NCI-H1436 (cell line): Measurements from ENCODE around the gene SKP2.
"Not testable (repeated sequence)": the region's sequence is repeated elsewhere in the genome, so short reads cannot be mapped to it uniquely, and the experiment has no call there.

Experiments used
- DNase-seq: peaks from one replicate; lab custom pipeline; 2025; lab: John Stamatoyannopoulos, UW

SKP2 gene

GRCh38 chr5:36151434-36152323 lies at the start of gene SKP2, which contains the start of gene LMBRD2:
TSS of gene SKP2 (plus strand) at chr5:36152111. CDS start at chr5:36152263, 152 bp downstream.
TSS of gene LMBRD2 (minus strand) at chr5:36151887. CDS start at chr5:36143349, 8,538 bp downstream.
- peak; percentile 97 for DNase-seq

- DNase-seq, result no peak
These were observed 46.1 kb upstream of the SKP2 start for GRCh38 chr5:36105819-36106218.

GRCh38 chr5:36108758-36109460 lies 43.0 kb upstream of the SKP2 start:
- no peak for DNase-seq

GRCh38 chr5:36111238-36111637 lies 40.7 kb upstream of the SKP2 start:
- no peak for DNase-seq

GRCh38 chr5:36125868-36126267 lies 26.0 kb upstream of the SKP2 start:
- DNase-seq, result no peak

GRCh38 chr5:36128795-36129194 lies 23.1 kb upstream of the SKP2 start:
- DNase-seq, result no peak

GRCh38 chr5:36129666-36130065 lies 22.2 kb upstream of the SKP2 start:
- DNase-seq, result not testable (repeated sequence)

GRCh38 chr5:36133009-36133408 lies 18.9 kb upstream of the SKP2 start:
- not testable (repeated sequence) for DNase-seq

GRCh38 chr5:36135988-36136387 lies 15.9 kb upstream of the SKP2 start:
- DNase-seq, result no peak

GRCh38 chr5:36136581-36136980 lies 15.3 kb upstream of the SKP2 start:
- no peak for DNase-seq

GRCh38 chr5:36138900-36139683 lies 12.8 kb upstream of the SKP2 start:
- no peak for DNase-seq

GRCh38 chr5:36145311-36145710 lies 6.6 kb upstream of the SKP2 start:
- no peak for DNase-seq

GRCh38 chr5:36146390-36146789 lies 5.5 kb upstream of the SKP2 start:
- no peak for DNase-seq

- no peak for DNase-seq
These were observed 4.2 kb upstream of the SKP2 start for GRCh38 chr5:36147681-36148080.

- DNase-seq, result no peak
These were observed 1.1 kb upstream of the SKP2 start for GRCh38 chr5:36150676-36151433.

- no peak for DNase-seq
These were observed 700 bp downstream of the SKP2 start for GRCh38 chr5:36152324-36153297.

GRCh38 chr5:36153298-36153677 lies 1.4 kb downstream of the SKP2 start:
- DNase-seq, result no peak

GRCh38 chr5:36153726-36154125 lies 1.8 kb downstream of the SKP2 start:
- no peak for DNase-seq

GRCh38 chr5:36155291-36155690 lies 3.4 kb downstream of the SKP2 start:
- DNase-seq, result no peak

- no peak for DNase-seq
These were observed 4.2 kb downstream of the SKP2 start for GRCh38 chr5:36156121-36156601.
